ENCODE measurements around the gene CTU2. TPM values are rescaled to one million over a fixed set of nuclear protein-coding genes. Genes with fewer than 3 reads are reported as not detected.

CTU2 gene
- polyA plus RNA-seq, 1 of the 3 experiments (the other 2 are of a cell fraction): 16.2 TPM

- no peak overlapping the region for H3K4me3 ChIP-seq (ENCODE audit: low read depth in 2 of 2, low read length in 1 of 2)
- ChIA-PET CTCF (no interaction called here), POLR2A (no interaction called here)
- H3K9ac ChIP-seq: no peak overlapping the region
- WGBS (ENCODE audit: low lambda C conversion rate): 80% methylated on average over 14 of the region's 16 CpGs
- peaks cover 34% of the 10 kb centered on the region for H3K79me2 ChIP-seq (ENCODE audit: insufficient read depth)
- H3K4me2 ChIP-seq: no peak overlapping the region
- TF ChIP-seq, protein P1, sequence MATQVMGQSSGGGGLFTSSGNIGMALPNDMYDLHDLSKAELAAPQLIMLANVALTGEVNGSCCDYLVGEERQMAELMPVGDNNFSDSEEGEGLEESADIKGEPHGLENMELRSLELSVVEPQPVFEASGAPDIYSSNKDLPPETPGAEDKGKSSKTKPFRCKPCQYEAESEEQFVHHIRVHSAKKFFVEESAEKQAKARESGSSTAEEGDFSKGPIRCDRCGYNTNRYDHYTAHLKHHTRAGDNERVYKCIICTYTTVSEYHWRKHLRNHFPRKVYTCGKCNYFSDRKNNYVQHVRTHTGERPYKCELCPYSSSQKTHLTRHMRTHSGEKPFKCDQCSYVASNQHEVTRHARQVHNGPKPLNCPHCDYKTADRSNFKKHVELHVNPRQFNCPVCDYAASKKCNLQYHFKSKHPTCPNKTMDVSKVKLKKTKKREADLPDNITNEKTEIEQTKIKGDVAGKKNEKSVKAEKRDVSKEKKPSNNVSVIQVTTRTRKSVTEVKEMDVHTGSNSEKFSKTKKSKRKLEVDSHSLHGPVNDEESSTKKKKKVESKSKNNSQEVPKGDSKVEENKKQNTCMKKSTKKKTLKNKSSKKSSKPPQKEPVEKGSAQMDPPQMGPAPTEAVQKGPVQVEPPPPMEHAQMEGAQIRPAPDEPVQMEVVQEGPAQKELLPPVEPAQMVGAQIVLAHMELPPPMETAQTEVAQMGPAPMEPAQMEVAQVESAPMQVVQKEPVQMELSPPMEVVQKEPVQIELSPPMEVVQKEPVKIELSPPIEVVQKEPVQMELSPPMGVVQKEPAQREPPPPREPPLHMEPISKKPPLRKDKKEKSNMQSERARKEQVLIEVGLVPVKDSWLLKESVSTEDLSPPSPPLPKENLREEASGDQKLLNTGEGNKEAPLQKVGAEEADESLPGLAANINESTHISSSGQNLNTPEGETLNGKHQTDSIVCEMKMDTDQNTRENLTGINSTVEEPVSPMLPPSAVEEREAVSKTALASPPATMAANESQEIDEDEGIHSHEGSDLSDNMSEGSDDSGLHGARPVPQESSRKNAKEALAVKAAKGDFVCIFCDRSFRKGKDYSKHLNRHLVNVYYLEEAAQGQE (IDR thresholded peaks at IDR 0.05; ENCODE audit: low read depth, low read length): no peak
- no peak for TF ChIP-seq EP300 (IDR thresholded peaks at IDR 0.05; ENCODE audit: borderline replicate concordance in 1 of 2, low read depth in 1 of 2, low read length in 1 of 2)
- TF ChIP-seq RCOR1 (IDR thresholded peaks at IDR 0.05; ENCODE audit: low read length): no peak
- no peak for TF ChIP-seq TAF1 (IDR thresholded peaks at IDR 0.05; ENCODE audit: borderline replicate concordance, low read depth, low read length)
- TF ChIP-seq MXI1 (IDR thresholded peaks at IDR 0.05; ENCODE audit: low read depth, low read length): no peak
- TF ChIP-seq, protein P2, sequence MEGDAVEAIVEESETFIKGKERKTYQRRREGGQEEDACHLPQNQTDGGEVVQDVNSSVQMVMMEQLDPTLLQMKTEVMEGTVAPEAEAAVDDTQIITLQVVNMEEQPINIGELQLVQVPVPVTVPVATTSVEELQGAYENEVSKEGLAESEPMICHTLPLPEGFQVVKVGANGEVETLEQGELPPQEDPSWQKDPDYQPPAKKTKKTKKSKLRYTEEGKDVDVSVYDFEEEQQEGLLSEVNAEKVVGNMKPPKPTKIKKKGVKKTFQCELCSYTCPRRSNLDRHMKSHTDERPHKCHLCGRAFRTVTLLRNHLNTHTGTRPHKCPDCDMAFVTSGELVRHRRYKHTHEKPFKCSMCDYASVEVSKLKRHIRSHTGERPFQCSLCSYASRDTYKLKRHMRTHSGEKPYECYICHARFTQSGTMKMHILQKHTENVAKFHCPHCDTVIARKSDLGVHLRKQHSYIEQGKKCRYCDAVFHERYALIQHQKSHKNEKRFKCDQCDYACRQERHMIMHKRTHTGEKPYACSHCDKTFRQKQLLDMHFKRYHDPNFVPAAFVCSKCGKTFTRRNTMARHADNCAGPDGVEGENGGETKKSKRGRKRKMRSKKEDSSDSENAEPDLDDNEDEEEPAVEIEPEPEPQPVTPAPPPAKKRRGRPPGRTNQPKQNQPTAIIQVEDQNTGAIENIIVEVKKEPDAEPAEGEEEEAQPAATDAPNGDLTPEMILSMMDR (IDR thresholded peaks at IDR 0.05): no peak
- TF ChIP-seq RAD21 (IDR thresholded peaks at IDR 0.05; ENCODE audit: low read length): no peak
- no peak for TF ChIP-seq IRF3 (IDR thresholded peaks at IDR 0.05; ENCODE audit: low read depth, low read length)
- no peak for TF ChIP-seq TCF12 (IDR thresholded peaks at IDR 0.05)
- no peak for TF ChIP-seq FOSL2 (IDR thresholded peaks at IDR 0.05; ENCODE audit: borderline replicate concordance, low read depth)
- TF ChIP-seq SIN3A (IDR thresholded peaks at IDR 0.05; ENCODE audit: borderline replicate concordance, low read depth, low read length): no peak
- no peaks in the 10 kb centered on the region for H3K27me3 ChIP-seq (ENCODE audit: insufficient read depth)
- no peaks in the 10 kb centered on the region for H3K9me2 ChIP-seq
- no peak overlapping the region for H2AFZ ChIP-seq (ENCODE audit: low read depth)
- H3K36me3 ChIP-seq (replicated peaks in 1 of 2; ENCODE audit: control insufficient read depth in 1 of 2, insufficient read depth in 2 of 2, low read length in 1 of 2): peaks cover 0 to 25% of the 10 kb centered on the region in 2 experiments
- no peak for DNase-seq
- no peaks in the 10 kb centered on the region for H3K9me3 ChIP-seq
- peaks cover 5% of the 10 kb centered on the region; the same call in 1 of the 2 replicates for H4K20me1 ChIP-seq (ENCODE audit: insufficient read depth)
- no peak overlapping the region for H3K27ac ChIP-seq (ENCODE audit: low read depth in 2 of 2, low read length in 1 of 2)
- peaks cover 0 to 9% of the 10 kb centered on the region in 2 experiments; a peak in 2 of 4 replicates for H3K4me1 ChIP-seq (ENCODE audit: control insufficient read depth in 1 of 2, insufficient read depth in 2 of 2, low read depth in 1 of 2, low read length in 1 of 2)
- H3F3A ChIP-seq (replicated peaks; ENCODE audit: insufficient read depth): peaks cover 17% of the 10 kb centered on the region
These were observed 4.3 kb downstream of the CTU2 start for GRCh38 chr16:88710556-88710955.
